H9 (cell line): ENCODE results near the gene GCSAML. TPM values are rescaled to one million over a fixed set of nuclear protein-coding genes. Genes with fewer than 3 reads are reported as not detected.
"Not testable (repeated sequence)": the region's sequence is repeated elsewhere in the genome, so short reads cannot be mapped to it uniquely, and the experiment has no call there.

ENCODE experiments used
- DNase-seq: peaks from one replicate; pipeline ENCODE4 v3.0.0-alpha.2; 2017
- H2AFZ ChIP-seq: one replicate; pipeline ENCODE4 v1.6.1; 2013; ENCODE audit warnings: mild to moderate bottlenecking, low read length, control low read depth, moderate library complexity
- H2AK5ac ChIP-seq: 2 replicates; pipeline ENCODE4 v1.6.1; 2013; ENCODE audit warnings: low read length, control low read depth, mixed read lengths; ENCODE audit not compliant: insufficient read length
- H2BK120ac ChIP-seq: one replicate; pipeline ENCODE4 v1.6.1; 2013; ENCODE audit warnings: low read depth, mild to moderate bottlenecking, low read length, control low read depth, inconsistent platforms; ENCODE audit not compliant: poor library complexity, severe bottlenecking
- H2BK12ac ChIP-seq: 2 replicates; pipeline ENCODE4 v1.6.1; 2013; ENCODE audit warnings: low read length, control low read depth, mixed read lengths, low read depth; ENCODE audit not compliant: insufficient read length
- H2BK15ac ChIP-seq: 2 replicates; pipeline ENCODE4 v1.6.1; 2013; ENCODE audit warnings: low read depth, low read length, control low read depth
- H2BK20ac ChIP-seq: one replicate; pipeline ENCODE4 v1.6.1; 2013; ENCODE audit warnings: low read depth, mild to moderate bottlenecking, low read length, control low read depth, inconsistent platforms; ENCODE audit not compliant: poor library complexity, severe bottlenecking
- H2BK5ac ChIP-seq: 2 replicates; pipeline ENCODE4 v1.6.1; 2013; ENCODE audit warnings: low read length, control low read depth, mixed read lengths; ENCODE audit not compliant: insufficient read length
- H3K14ac ChIP-seq: 2 replicates; pipeline ENCODE4 v1.6.1; 2013; ENCODE audit warnings: low read length, control low read depth; ENCODE audit not compliant: insufficient read depth
- H3K18ac ChIP-seq: 2 replicates; pipeline ENCODE4 v1.6.1; 2013; ENCODE audit warnings: low read depth, mild to moderate bottlenecking, mixed read lengths, low read length, control low read depth; ENCODE audit not compliant: insufficient read length
- H3K23ac ChIP-seq: 2 replicates; pipeline ENCODE4 v1.6.1; 2013; ENCODE audit warnings: low read length, control low read depth, mixed read lengths, low read depth; ENCODE audit not compliant: insufficient read length
- H3K23me2 ChIP-seq: 2 replicates; pipeline ENCODE4 v1.6.1; 2013; ENCODE audit warnings: low read depth, mild to moderate bottlenecking, mixed read lengths, low read length, control low read depth; ENCODE audit not compliant: insufficient read length, poor library complexity, severe bottlenecking
- H3K27ac ChIP-seq: 2 replicates; pipeline ENCODE4 v1.5.1; 2013; ENCODE audit warnings: low read length, control low read depth, mixed read lengths, low read depth; ENCODE audit not compliant: insufficient read length
- H3K27me3 ChIP-seq: 2 replicates; pipeline ENCODE4 v1.6.1; 2013; ENCODE audit warnings: low read length, control low read depth, inconsistent platforms; ENCODE audit not compliant: insufficient read depth
- H3K4ac ChIP-seq: 2 replicates; pipeline ENCODE4 v1.6.1; 2013; ENCODE audit warnings: low read depth, mild to moderate bottlenecking, control low read depth, inconsistent platforms, low read length, moderate library complexity
- H3K4me1 ChIP-seq: 2 replicates; pipeline ENCODE4 v1.6.1; 2013; ENCODE audit warnings: low read length, control low read depth, inconsistent platforms; ENCODE audit not compliant: insufficient read depth
- H3K4me2 ChIP-seq: 2 replicates; pipeline ENCODE4 v1.6.1; 2013; ENCODE audit warnings: low read length, control low read depth, mixed read lengths; ENCODE audit not compliant: insufficient read length, insufficient read depth
- H3K56ac ChIP-seq: 2 replicates; pipeline ENCODE4 v1.6.1; 2013; ENCODE audit warnings: low read depth, mild to moderate bottlenecking, mixed read lengths, low read length, control low read depth; ENCODE audit not compliant: insufficient read length
- H3K79me1 ChIP-seq: 2 replicates; pipeline ENCODE4 v1.6.1; 2013; ENCODE audit warnings: low read depth, mild to moderate bottlenecking, moderate library complexity, low read length, control low read depth, inconsistent platforms; ENCODE audit not compliant: insufficient read depth, poor library complexity, severe bottlenecking
- H3K79me2 ChIP-seq: 2 replicates; pipeline ENCODE4 v1.6.1; 2013; ENCODE audit warnings: low read length, control low read depth, inconsistent platforms; ENCODE audit not compliant: insufficient read depth
- H3K9ac ChIP-seq: 2 replicates; pipeline ENCODE4 v1.6.1; 2013; ENCODE audit warnings: low read length, control low read depth, mixed read lengths; ENCODE audit not compliant: insufficient read length; ENCODE audit errors: extremely low read depth
- H3K9me3 ChIP-seq: one replicate; pipeline ENCODE4 v1.6.1; 2013; ENCODE audit warnings: low read depth, low read length, inconsistent platforms; ENCODE audit not compliant: control insufficient read depth
- H3T11ph ChIP-seq: one replicate; pipeline ENCODE4 v1.6.1; 2013; ENCODE audit warnings: mild to moderate bottlenecking, low read length, control low read depth, inconsistent platforms
- H4K20me1 ChIP-seq: one replicate; pipeline ENCODE4 v1.6.1; 2013; ENCODE audit not compliant: control insufficient read depth, insufficient read length, insufficient read depth
- H4K5ac ChIP-seq: 2 replicates; pipeline ENCODE4 v1.6.1; 2013; ENCODE audit warnings: low read depth, mild to moderate bottlenecking, mixed read lengths, low read length, control low read depth; ENCODE audit not compliant: insufficient read length
- H4K8ac ChIP-seq: replicated peaks from 2 replicates; pipeline ENCODE4 v1.6.1; 2013; ENCODE audit warnings: low read length, control low read depth, mixed read lengths, low read depth; ENCODE audit not compliant: insufficient read length
- H4K91ac ChIP-seq: 2 replicates; pipeline ENCODE4 v1.6.1; 2013; ENCODE audit warnings: low read depth, mild to moderate bottlenecking, moderate library complexity, mixed read lengths, low read length, control low read depth; ENCODE audit not compliant: insufficient read length
- H3K27ac Mint-ChIP-seq, 3 experiments: 2 replicates in 2 of 3; 3 replicates in 1 of 3; pipeline ENCODE4 v1.8.0; 2020 to 2021; ENCODE audit warnings: mixed read lengths in 3 of 3, mild to moderate bottlenecking in 1 of 3, moderate library complexity in 1 of 3
- H3K27me3 Mint-ChIP-seq: 2 replicates; pipeline ENCODE4 v1.8.0; 2021; ENCODE audit warnings: low read depth, mild to moderate bottlenecking, moderate library complexity, mixed read lengths
- H3K36me3 Mint-ChIP-seq, 3 experiments: 2 replicates in 2 of 3; 3 replicates in 1 of 3; pipeline ENCODE4 v1.8.0; 2020 to 2021; ENCODE audit warnings: low read depth in 3 of 3, mixed read lengths in 3 of 3; ENCODE audit not compliant: insufficient read depth in 1 of 3
- H3K4me1 Mint-ChIP-seq, 2 experiments: 2 replicates each; pipeline ENCODE4 v1.8.0; 2020; ENCODE audit warnings: mixed read lengths in 2 of 2
- H3K4me3 Mint-ChIP-seq, 2 experiments: 2 replicates in 1 of 2; 3 replicates in 1 of 2; pipeline ENCODE4 v1.8.0; 2020 to 2021; ENCODE audit warnings: mild to moderate bottlenecking in 2 of 2, mixed read lengths in 2 of 2, moderate library complexity in 1 of 2
- H3K9me3 Mint-ChIP-seq, 2 experiments: 2 replicates in 1 of 2; 3 replicates in 1 of 2; pipeline ENCODE4 v1.8.0; 2020; ENCODE audit warnings: mild to moderate bottlenecking in 2 of 2, mixed read lengths in 2 of 2, moderate library complexity in 1 of 2
- CTCF ChIP-seq: fragments of 200-600 bp; sonication (generic); conservative IDR thresholded peaks from 3 replicates; pipeline ENCODE4 v1.8.0; 2021; ENCODE audit warnings: antibody characterized with exemption, mild to moderate bottlenecking
- WGBS: extraction: QIAGEN DNeasy Blood & Tissue Kit; methylation state at CpG from one replicate; pipeline ENCODE4 v1.1.7; 2013; ENCODE audit warnings: missing lambda C conversion rate, low lambda C conversion rate, mixed read lengths; ENCODE audit not compliant: insufficient read length; ENCODE audit errors: extremely low coverage; 5-methylcytosine and 5-hydroxymethylcytosine counted together
- total RNA-seq: library from RNA; stranded (reverse); gene quantifications from 2 replicates; pipeline ENCODE4 v1.2.1, GENCODE V29; 2021

Gene GCSAML
- total RNA-seq, 1 experiment from 2014 or later = not detected

- Histone ChIP-seq H4K91ac (no peak overlapping the region), H3K9ac (no peak overlapping the region), H3K18ac (no peak overlapping the region), H2BK12ac (no peak overlapping the region), H3K27me3 (no peaks in the 10 kb centered on the region), H4K8ac (no peak overlapping the region), H2AFZ (no peak overlapping the region), H3K4me1 (no peaks in the 10 kb centered on the region), H2BK120ac (no peak overlapping the region), H2BK15ac (no peak overlapping the region), H3K4me2 (no peak overlapping the region), H2BK20ac (no peak overlapping the region), H2BK5ac (no peak overlapping the region), H3K9me3 (no peaks in the 10 kb centered on the region), H3K79me2 (no peaks in the 10 kb centered on the region), H3K4ac (no peak overlapping the region), H3K27ac (no peak overlapping the region), H3K56ac (no peak overlapping the region), H3K79me1 (no peaks in the 10 kb centered on the region), H3K23ac (no peak overlapping the region), H4K20me1 (no peaks in the 10 kb centered on the region), H2AK5ac (no peak overlapping the region), H3K14ac (no peak overlapping the region), H3K23me2 (no peaks in the 10 kb centered on the region), H4K5ac (no peak overlapping the region), H3T11ph (no peak overlapping the region)
- Mint-ChIP-seq H3K36me3 (peaks cover 3 to 6% (median 5%) of the 10 kb centered on the region in 3 experiments; a peak in 5 of 7 replicates), H3K27me3 (no peaks in the 10 kb centered on the region), H3K27ac (no peak overlapping the region), H3K9me3 (peaks cover 22 to 27% of the 10 kb centered on the region in 2 experiments), H3K4me1 (no peaks in the 10 kb centered on the region), H3K4me3 (no peak overlapping the region)
- no CpG with 5 or more reads among the region's 19 CpGs for WGBS
- no peak for TF ChIP-seq CTCF
- no peak for DNase-seq
Measured at GRCh38 chr1:247518613-247518891, 30.4 kb upstream of the GCSAML start.

- H3K23ac ChIP-seq, H2BK20ac ChIP-seq, H3K18ac ChIP-seq, H3T11ph ChIP-seq, H3K23me2 ChIP-seq, H3K9me3 ChIP-seq, H2BK5ac ChIP-seq, H3K56ac ChIP-seq, H3K27me3 Mint-ChIP-seq, H4K5ac ChIP-seq, H2AK5ac ChIP-seq, H2BK12ac ChIP-seq, H3K4me3 Mint-ChIP-seq, H3K27me3 ChIP-seq, H3K79me1 ChIP-seq, H3K27ac Mint-ChIP-seq, H2AFZ ChIP-seq, H4K8ac ChIP-seq, H3K9ac ChIP-seq, H3K4me1 Mint-ChIP-seq, H4K20me1 ChIP-seq, H4K91ac ChIP-seq, H3K14ac ChIP-seq, H3K4me1 ChIP-seq, DNase-seq, H3K4me2 ChIP-seq, H3K27ac ChIP-seq, H3K36me3 Mint-ChIP-seq, H2BK120ac ChIP-seq, H3K4ac ChIP-seq, H2BK15ac ChIP-seq, H3K79me2 ChIP-seq: not testable (repeated sequence)
- peaks cover 23 to 26% of the 10 kb centered on the region in 2 experiments for H3K9me3 Mint-ChIP-seq
- WGBS = no CpG with 5 or more reads among the region's 30 CpGs
Measured at GRCh38 chr1:247521886-247522285, 27.0 kb upstream of the GCSAML start.
